Karpas-422 (cell line): ENCODE data around the gene OR51G2. TPM values are rescaled to one million over a fixed set of nuclear protein-coding genes. Genes with fewer than 3 reads are reported as not detected.
A peak's percentile ranks its signal among the peaks of the same experiment; 100 is the strongest.

Source experiments
- DNase-seq: peaks from one replicate; pipeline ENCODE4 v3.0.0-alpha.2; 2015
- H2AFZ ChIP-seq: fragments of 200-600 bp; sonication (generic); 2 replicates; pipeline ENCODE4 v1.6.1; 2014; ENCODE audit warnings: antibody characterized with exemption, low read length, mixed read lengths
- H3K27ac ChIP-seq: fragments of 200-600 bp; sonication (generic); 2 replicates; pipeline ENCODE4 v1.5.1; 2014; ENCODE audit warnings: mild to moderate bottlenecking, low read length, moderate library complexity
- H3K27me3 ChIP-seq: fragments of 200-600 bp; sonication (generic); 2 replicates; pipeline ENCODE4 v1.6.1; 2014; ENCODE audit warnings: low read length, mixed read lengths
- H3K36me3 ChIP-seq: fragments of 200-600 bp; sonication (generic); 2 replicates; pipeline ENCODE4 v1.6.1; 2014; ENCODE audit warnings: low read length, mixed read lengths; ENCODE audit not compliant: insufficient read depth
- H3K4me1 ChIP-seq: fragments of 200-600 bp; sonication (generic); 2 replicates; pipeline ENCODE4 v1.6.1; 2014; ENCODE audit warnings: mild to moderate bottlenecking, low read length, mixed read lengths
- H3K4me2 ChIP-seq: fragments of 200-600 bp; sonication (generic); 2 replicates; pipeline ENCODE4 v1.6.1; 2014; ENCODE audit warnings: low read length, low read depth, mild to moderate bottlenecking; ENCODE audit not compliant: poor library complexity, severe bottlenecking
- H3K4me3 ChIP-seq: fragments of 200-600 bp; sonication (generic); 2 replicates; pipeline ENCODE4 v1.5.1; 2014; ENCODE audit warnings: mild to moderate bottlenecking, antibody characterized with exemption, low read length, mixed read lengths
- H3K79me2 ChIP-seq: fragments of 200-600 bp; sonication (generic); 2 replicates; pipeline ENCODE4 v1.6.1; 2014; ENCODE audit warnings: mild to moderate bottlenecking, low read length, mixed read lengths
- H3K9ac ChIP-seq: fragments of 200-600 bp; sonication (generic); 2 replicates; pipeline ENCODE4 v1.6.0; 2014; ENCODE audit warnings: low read length
- H3K9me2 ChIP-seq: fragments of 200-600 bp; sonication (generic), shearing (Covaris generic); replicated peaks from 2 replicates; pipeline ENCODE4 v1.6.0; 2014; ENCODE audit warnings: mild to moderate bottlenecking, low read length, moderate library complexity; ENCODE audit not compliant: insufficient read depth
- H3K9me3 ChIP-seq: fragments of 300-700, 200-600 bp; sonication (generic); 2 replicates; pipeline ENCODE4 v1.6.1; 2014; ENCODE audit warnings: low read length, mixed read lengths
- H4K20me1 ChIP-seq: fragments of 200-600 bp; sonication (generic); 2 replicates; pipeline ENCODE4 v1.6.1; 2014; ENCODE audit warnings: mild to moderate bottlenecking, antibody characterized with exemption, low read length, low read depth; ENCODE audit not compliant: insufficient read depth
- total RNA-seq: library from RNA; depleted of rRNA; stranded (reverse); fragments of >200 nt; shearing (Covaris generic); gene quantifications from 2 replicates; pipeline ENCODE4 v1.2.3, GENCODE V29; 2014; ENCODE audit warnings: low replicate concordance

Gene OR51G2
- total RNA-seq, 1 experiment from 2014 or later, result not detected

DNA sequence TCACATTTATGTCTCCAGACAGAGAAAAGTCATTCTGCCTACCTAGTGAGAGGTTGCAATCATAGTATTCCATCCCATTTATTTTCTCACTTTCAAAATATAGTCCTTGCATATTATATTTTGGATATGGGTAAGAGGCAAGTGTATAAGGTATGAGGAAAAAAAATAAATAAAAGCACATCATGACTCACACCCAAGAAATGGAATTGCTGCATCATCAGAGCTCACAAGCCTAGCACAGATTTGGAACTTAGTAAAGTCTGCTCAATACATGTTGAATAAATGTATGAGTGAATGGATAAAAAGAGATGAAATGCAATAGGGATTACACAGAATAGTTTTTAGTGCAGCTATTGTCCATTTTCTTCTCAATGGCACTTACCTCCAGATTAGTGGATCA is 7.5 kb upstream of the OR51G2 start:
- no peak for DNase-seq
- H3K9me2 ChIP-seq, result no peaks in the 10 kb centered on the region
- H3K9me3 ChIP-seq, result no peaks in the 10 kb centered on the region
- H2AFZ ChIP-seq, result no peak overlapping the region
- no peaks in the 10 kb centered on the region for H4K20me1 ChIP-seq
- H3K79me2 ChIP-seq, result no peaks in the 10 kb centered on the region
- H3K27me3 ChIP-seq, result no peaks in the 10 kb centered on the region
- H3K4me3 ChIP-seq, result no peak overlapping the region
- H3K36me3 ChIP-seq, result no peaks in the 10 kb centered on the region
- no peak overlapping the region for H3K27ac ChIP-seq
- no peaks in the 10 kb centered on the region for H3K4me1 ChIP-seq
- no peak overlapping the region for H3K4me2 ChIP-seq
- H3K9ac ChIP-seq, result no peak overlapping the region

GRCh38 chr11:4924239-4924638 is 5.1 kb upstream of the OR51G2 start, which contains the start of gene OR51G1:
TSS of gene OR51G1 (minus strand) at chr11:4924339. CDS start at chr11:4924339, 0 bp downstream.
- Histone ChIP-seq H3K4me1 (no peaks in the 10 kb centered on the region), H3K27me3 (no peaks in the 10 kb centered on the region), H3K27ac (no peak within 1 kb of the TSS), H3K9ac (no peak within 1 kb of the TSS), H3K4me3 (no peak within 1 kb of the TSS), H2AFZ (no peak within 1 kb of the TSS), H4K20me1 (no peaks in the 10 kb centered on the region), H3K9me2 (no peaks in the 10 kb centered on the region; the same call in 1 of the 2 replicates), H3K9me3 (no peaks in the 10 kb centered on the region), H3K79me2 (no peaks in the 10 kb centered on the region), H3K4me2 (no peak within 1 kb of the TSS), H3K36me3 (no peaks in the 10 kb centered on the region)
- DNase-seq, result no peak

DNA sequence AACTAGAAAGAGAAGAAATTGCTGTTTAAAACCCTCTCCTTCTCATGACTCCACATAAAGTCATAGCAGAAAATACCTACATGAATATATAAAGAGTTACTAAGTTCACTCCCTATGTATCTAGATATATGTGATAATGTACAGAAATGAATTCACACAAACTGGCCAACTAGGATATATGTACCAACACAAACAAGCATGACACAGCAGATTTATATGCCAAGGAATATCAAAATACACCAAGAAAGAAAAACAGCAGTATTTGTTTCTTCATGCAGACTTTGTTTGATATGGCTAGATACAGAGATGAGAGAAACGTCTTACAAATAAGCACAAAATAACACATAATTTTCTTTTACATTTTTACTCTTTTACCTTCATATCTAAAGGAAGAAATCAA is 3.2 kb upstream of the OR51G2 start:
- no peak for DNase-seq
- Histone ChIP-seq H3K4me3 (no peak overlapping the region), H3K9ac (no peak overlapping the region), H3K9me3 (no peaks in the 10 kb centered on the region), H3K27me3 (no peaks in the 10 kb centered on the region), H3K9me2 (no peaks in the 10 kb centered on the region; the same call in 1 of the 2 replicates), H4K20me1 (no peaks in the 10 kb centered on the region), H3K4me2 (no peak overlapping the region), H3K27ac (no peak overlapping the region), H3K4me1 (no peaks in the 10 kb centered on the region), H3K79me2 (no peaks in the 10 kb centered on the region), H3K36me3 (no peaks in the 10 kb centered on the region), H2AFZ (no peak overlapping the region)

- Histone ChIP-seq H4K20me1 (no peaks in the 10 kb centered on the region), H3K4me2 (no peak overlapping the region), H2AFZ (no peak overlapping the region), H3K4me3 (no peak overlapping the region), H3K4me1 (no peaks in the 10 kb centered on the region), H3K9me3 (no peaks in the 10 kb centered on the region), H3K79me2 (no peaks in the 10 kb centered on the region), H3K9ac (no peak overlapping the region), H3K9me2 (no peaks in the 10 kb centered on the region; the same call in 1 of the 2 replicates), H3K36me3 (no peaks in the 10 kb centered on the region), H3K27ac (no peak overlapping the region), H3K27me3 (no peaks in the 10 kb centered on the region)
- DNase-seq, result no peak
Observed at GRCh38 chr11:4921796-4922195, 2.6 kb upstream of the OR51G2 start.

DNA sequence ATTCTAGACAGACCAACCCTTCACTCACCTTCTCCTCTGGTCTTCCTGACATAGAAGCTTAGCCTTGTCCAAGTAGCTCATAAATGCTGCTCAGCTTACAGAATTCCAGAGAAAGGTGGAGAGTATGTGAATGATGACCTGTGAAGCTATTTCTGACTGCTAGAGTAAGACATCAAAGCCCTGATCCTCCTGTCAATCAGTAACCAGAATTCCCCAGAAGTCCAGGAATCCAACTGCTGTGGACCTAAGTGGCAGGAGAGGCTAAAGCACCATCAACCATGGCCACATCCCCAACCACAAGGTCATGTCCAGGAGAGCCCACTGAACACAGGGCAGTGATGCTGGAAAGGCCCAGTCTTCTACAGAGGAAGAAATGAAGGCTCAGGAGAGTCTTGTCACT is 2.6 kb downstream of the OR51G2 start:
- Histone ChIP-seq H4K20me1 (no peaks in the 10 kb centered on the region), H3K27ac (no peak overlapping the region), H3K79me2 (no peaks in the 10 kb centered on the region), H3K4me3 (no peak overlapping the region), H3K9me2 (no peaks in the 10 kb centered on the region; the same call in 1 of the 2 replicates), H3K36me3 (no peaks in the 10 kb centered on the region), H3K4me1 (no peaks in the 10 kb centered on the region), H3K4me2 (no peak overlapping the region), H3K9ac (no peak overlapping the region), H2AFZ (no peak overlapping the region), H3K9me3 (no peaks in the 10 kb centered on the region), H3K27me3 (no peaks in the 10 kb centered on the region)
- DNase-seq, result no peak

DNA sequence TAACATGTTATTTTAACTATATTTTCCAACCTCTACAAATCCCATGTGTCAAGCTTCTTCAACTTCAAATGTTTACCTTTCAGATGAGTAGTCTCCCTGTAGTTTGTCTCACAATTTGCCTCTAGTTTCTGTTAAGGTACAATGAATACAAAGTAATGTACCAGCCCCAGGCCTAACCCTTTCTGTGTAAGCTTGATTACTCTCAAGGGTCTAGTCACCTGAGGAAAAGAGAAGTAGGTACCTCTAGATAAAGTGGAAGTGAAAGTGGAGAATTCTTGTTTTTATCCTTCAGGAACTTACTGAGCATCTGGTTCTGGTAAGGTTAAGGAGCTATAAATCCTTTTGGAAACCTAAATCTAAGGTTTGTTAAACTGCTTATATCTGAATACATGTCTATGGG is 15.7 kb downstream of the OR51G2 start, which contains the start of gene OR51A7:
Gene OR51A7, plus strand, starts transcription at position 300 of the 400 bp plus-strand sequence. CDS start 3,587 bp downstream, outside the sequence.
- DNase-seq, result peak; percentile 68
- no peaks in the 10 kb centered on the region for H3K9me3 ChIP-seq
- H4K20me1 ChIP-seq, result no peaks in the 10 kb centered on the region

DNA sequence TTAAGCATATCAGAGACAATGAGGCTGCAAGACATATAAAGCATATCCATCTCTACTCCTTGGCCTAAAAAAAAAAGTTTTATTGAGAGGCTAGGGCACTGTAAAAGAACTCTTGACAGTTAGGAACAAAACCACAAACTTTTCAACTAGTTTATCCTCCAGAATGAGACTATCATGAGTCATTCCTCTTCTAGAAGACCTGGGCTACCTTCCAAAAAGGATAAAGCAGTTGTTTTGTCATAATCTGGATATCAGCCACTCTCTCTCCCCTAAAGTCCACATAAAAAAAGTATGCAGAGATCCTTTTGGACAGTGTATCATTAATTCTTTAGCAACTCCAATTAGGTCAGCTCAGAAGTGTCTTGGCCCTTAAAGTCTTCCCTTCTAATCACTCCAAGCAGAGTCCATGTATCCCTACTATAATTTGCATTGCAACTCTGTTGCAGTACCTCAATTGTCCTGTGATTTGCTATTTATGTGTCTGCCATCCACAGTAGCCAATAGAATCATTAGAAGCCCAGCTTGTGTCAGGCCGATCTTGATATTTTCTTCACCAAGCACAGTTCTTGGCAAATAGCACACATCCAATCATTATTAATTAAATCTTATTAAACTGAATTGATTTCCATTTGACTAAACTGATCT is 27.0 kb downstream of the OR51G2 start:
- H3K9me2 ChIP-seq, result no peaks in the 10 kb centered on the region
- no peak overlapping the region for H3K9ac ChIP-seq
- H3K27me3 ChIP-seq, result no peaks in the 10 kb centered on the region
- H3K27ac ChIP-seq, result no peak overlapping the region
- H3K4me2 ChIP-seq, result no peak overlapping the region
- no peaks in the 10 kb centered on the region for H4K20me1 ChIP-seq
- H3K4me1 ChIP-seq, result no peaks in the 10 kb centered on the region
- no peaks in the 10 kb centered on the region for H3K9me3 ChIP-seq
- no peaks in the 10 kb centered on the region for H3K36me3 ChIP-seq
- H2AFZ ChIP-seq, result no peak overlapping the region
- no peak overlapping the region for H3K4me3 ChIP-seq
- no peaks in the 10 kb centered on the region for H3K79me2 ChIP-seq
- DNase-seq, result no peak

More for the DNA sequence above, 15.7 kb downstream of the OR51G2 start, which contains the start of gene OR51A7:
- H3K9me2 ChIP-seq, result no peaks in the 10 kb centered on the region
- no peak within 1 kb of the TSS for H3K27ac ChIP-seq
- H3K27me3 ChIP-seq, result no peaks in the 10 kb centered on the region
- no peak within 1 kb of the TSS for H3K4me3 ChIP-seq
- no peak within 1 kb of the TSS for H3K9ac ChIP-seq
- no peaks in the 10 kb centered on the region for H3K79me2 ChIP-seq
- H2AFZ ChIP-seq, result no peak within 1 kb of the TSS
- no peaks in the 10 kb centered on the region for H3K36me3 ChIP-seq
- H3K4me2 ChIP-seq, result no peak within 1 kb of the TSS
- H3K4me1 ChIP-seq, result peaks cover 8% of the 10 kb centered on the region

DNA sequence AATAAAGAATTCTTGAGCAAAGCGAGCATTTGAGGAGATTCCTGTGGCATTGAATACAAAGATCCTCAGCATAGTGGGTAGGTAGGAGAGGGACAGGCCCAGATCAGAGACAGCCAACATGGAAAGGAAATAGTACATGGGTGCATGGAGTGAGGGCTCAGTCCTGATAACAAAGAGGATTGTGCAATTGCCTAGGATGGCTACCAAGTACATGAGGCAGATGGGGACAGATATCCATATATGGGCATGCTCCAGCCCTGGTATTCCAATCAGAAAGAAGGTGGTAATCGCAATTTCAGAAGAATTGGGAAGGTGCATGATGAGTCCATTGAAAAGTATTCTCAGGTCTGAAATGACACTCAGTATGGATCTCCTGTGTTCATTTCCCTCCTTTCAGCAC is 28.9 kb downstream of the OR51G2 start:
- H3K27ac ChIP-seq, result no peak overlapping the region
- no peak for DNase-seq
- no peaks in the 10 kb centered on the region for H3K36me3 ChIP-seq
- H3K9ac ChIP-seq, result no peak overlapping the region
- H2AFZ ChIP-seq, result no peak overlapping the region
- no peaks in the 10 kb centered on the region for H3K27me3 ChIP-seq
- no peaks in the 10 kb centered on the region for H3K9me3 ChIP-seq
- H3K4me2 ChIP-seq, result no peak overlapping the region
- no peaks in the 10 kb centered on the region for H4K20me1 ChIP-seq
- H3K4me1 ChIP-seq, result no peaks in the 10 kb centered on the region
- H3K9me2 ChIP-seq, result no peaks in the 10 kb centered on the region
- no peak overlapping the region for H3K4me3 ChIP-seq
- H3K79me2 ChIP-seq, result no peaks in the 10 kb centered on the region
